Hepatocyte (in vitro differentiated cells): ENCODE data around the gene FBN3. TPM values are rescaled to one million over a fixed set of nuclear protein-coding genes. Genes with fewer than 3 reads are reported as not detected.

Source experiments
- DNase-seq: peaks from one replicate; pipeline ENCODE4 v3.0.0-alpha.2; 2016; ENCODE audit warnings: low spot score
- H2AFZ ChIP-seq: fragments of 200-600 bp; sonication (generic); 2 replicates; pipeline ENCODE4 v1.6.0; 2016; ENCODE audit warnings: antibody characterized with exemption, mild to moderate bottlenecking
- H3K27ac ChIP-seq: fragments of 200-600 bp; sonication (generic); 2 replicates; pipeline ENCODE4 v1.5.1; 2016; ENCODE audit warnings: mild to moderate bottlenecking
- H3K27me3 ChIP-seq: fragments of 200-600 bp; sonication (generic); 2 replicates; pipeline ENCODE4 v1.6.1; 2016
- H3K36me3 ChIP-seq: fragments of 200-600 bp; sonication (generic); replicated peaks from 2 replicates; pipeline ENCODE4 v1.5.1; 2016; ENCODE audit warnings: low read depth; ENCODE audit not compliant: insufficient read depth
- H3K4me1 ChIP-seq: fragments of 200-600 bp; sonication (generic); 2 replicates; pipeline ENCODE4 v1.5.1; 2016; ENCODE audit warnings: mild to moderate bottlenecking, moderate library complexity; ENCODE audit not compliant: insufficient read depth
- H3K4me2 ChIP-seq: fragments of 200-600 bp; sonication (generic); 2 replicates; pipeline ENCODE4 v1.6.0; 2016
- H3K4me3 ChIP-seq: fragments of 200-600 bp; sonication (generic); 2 replicates; pipeline ENCODE4 v1.5.1; 2016; ENCODE audit warnings: mild to moderate bottlenecking
- H3K79me2 ChIP-seq: fragments of 200-600 bp; sonication (generic); 2 replicates; pipeline ENCODE4 v1.6.0; 2017; ENCODE audit warnings: mild to moderate bottlenecking
- H3K9me2 ChIP-seq: fragments of 200-600 bp; sonication (generic); replicated peaks from 2 replicates; pipeline ENCODE4 v1.6.0; 2017; ENCODE audit warnings: mild to moderate bottlenecking; ENCODE audit not compliant: insufficient read depth
- H3K9me3 ChIP-seq: fragments of 200-600 bp; sonication (generic); 2 replicates; pipeline ENCODE4 v1.5.1; 2016; ENCODE audit warnings: low read depth, mild to moderate bottlenecking
- H4K20me1 ChIP-seq: fragments of 200-600 bp; sonication (generic); 2 replicates; pipeline ENCODE4 v1.6.0; 2016; ENCODE audit warnings: mild to moderate bottlenecking; ENCODE audit not compliant: insufficient read depth, poor library complexity, severe bottlenecking
- EZH2 ChIP-seq: fragments of 200-600 bp; sonication (generic); IDR thresholded peaks from 2 replicates; pipeline ENCODE4 v1.6.1; 2016; ENCODE audit warnings: antibody characterized with exemption, mild to moderate bottlenecking, borderline replicate concordance
- EZH2phosphoT487 ChIP-seq: fragments of 200-600 bp; sonication (generic); IDR thresholded peaks from one replicate; pipeline ENCODE4 v1.6.1; 2018; ENCODE audit warnings: antibody characterized with exemption, mild to moderate bottlenecking, low read depth, moderate library complexity; ENCODE audit not compliant: unreplicated experiment, severe bottlenecking
- WGBS: methylation state at CpG from one replicate; pipeline ENCODE4 v1.1.6; 2016; ENCODE audit warnings: low lambda C conversion rate; ENCODE audit errors: missing lambda C conversion rate; 5-methylcytosine and 5-hydroxymethylcytosine counted together
- polyA plus RNA-seq: library from polyadenylated mRNA; unstranded; fragments of >200 nt; fragmentation: Nextera tagmentation; extraction: Ambion mirVana; gene quantifications from 2 replicates; pipeline ENCODE4 v1.2.1, GENCODE V29; 2016
- total RNA-seq: library from RNA; depleted of rRNA; stranded (reverse); fragments of >200 nt; gene quantifications from 2 replicates; pipeline ENCODE4 v1.2.3, GENCODE V29; 2014
- TF ChIP-seq, protein P1 (sequence below): fragments of 200-600 bp; sonication (generic); IDR thresholded peaks from 2 replicates; pipeline ENCODE4 v1.5.1; 2016; ENCODE audit warnings: antibody characterized with exemption, mild to moderate bottlenecking; ENCODE audit not compliant: poor library complexity

FBN3 gene
- total and polyA plus RNA-seq, 2 experiments from 2014 or later = 7.5 to 11.5 TPM

DNA sequence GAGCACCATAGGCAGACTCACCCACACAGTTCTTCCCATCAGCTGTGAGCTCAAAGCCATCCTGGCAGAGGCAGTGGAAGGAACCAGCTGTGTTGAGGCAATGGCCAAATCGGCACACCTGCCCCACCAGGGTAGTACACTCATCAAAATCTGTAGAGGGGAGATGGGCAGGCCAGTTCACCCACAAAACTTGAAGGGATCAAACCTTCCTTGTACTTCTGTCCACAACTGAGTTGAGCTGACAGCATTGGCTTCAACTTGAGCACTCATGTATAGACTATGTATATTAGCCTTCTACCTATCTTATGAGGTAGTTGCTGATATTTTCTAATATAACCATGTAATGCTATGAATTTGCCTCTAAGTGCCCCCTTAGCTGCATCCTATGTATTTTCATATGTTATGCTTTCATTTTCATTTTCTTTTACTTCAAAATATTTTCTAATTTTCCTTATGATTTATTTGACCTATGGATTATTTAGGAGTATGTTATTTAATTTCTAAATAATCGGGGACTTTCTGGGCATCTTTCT lies 54.0 kb downstream of the FBN3 start:
- Histone ChIP-seq H3K27me3 (no peaks in the 10 kb centered on the region), H4K20me1 (no peaks in the 10 kb centered on the region), H3K4me2 (no peak overlapping the region), H3K9me3 (peaks cover 11% of the 10 kb centered on the region), H3K4me1 (no peaks in the 10 kb centered on the region), H3K27ac (no peak overlapping the region), H2AFZ (no peak overlapping the region), H3K9me2 (no peaks in the 10 kb centered on the region), H3K4me3 (no peak overlapping the region), H3K79me2 (no peaks in the 10 kb centered on the region), H3K36me3 (no peaks in the 10 kb centered on the region)
- WGBS = 90% methylated on average over 2 of the region's 2 CpGs
- TF ChIP-seq, protein P1, sequence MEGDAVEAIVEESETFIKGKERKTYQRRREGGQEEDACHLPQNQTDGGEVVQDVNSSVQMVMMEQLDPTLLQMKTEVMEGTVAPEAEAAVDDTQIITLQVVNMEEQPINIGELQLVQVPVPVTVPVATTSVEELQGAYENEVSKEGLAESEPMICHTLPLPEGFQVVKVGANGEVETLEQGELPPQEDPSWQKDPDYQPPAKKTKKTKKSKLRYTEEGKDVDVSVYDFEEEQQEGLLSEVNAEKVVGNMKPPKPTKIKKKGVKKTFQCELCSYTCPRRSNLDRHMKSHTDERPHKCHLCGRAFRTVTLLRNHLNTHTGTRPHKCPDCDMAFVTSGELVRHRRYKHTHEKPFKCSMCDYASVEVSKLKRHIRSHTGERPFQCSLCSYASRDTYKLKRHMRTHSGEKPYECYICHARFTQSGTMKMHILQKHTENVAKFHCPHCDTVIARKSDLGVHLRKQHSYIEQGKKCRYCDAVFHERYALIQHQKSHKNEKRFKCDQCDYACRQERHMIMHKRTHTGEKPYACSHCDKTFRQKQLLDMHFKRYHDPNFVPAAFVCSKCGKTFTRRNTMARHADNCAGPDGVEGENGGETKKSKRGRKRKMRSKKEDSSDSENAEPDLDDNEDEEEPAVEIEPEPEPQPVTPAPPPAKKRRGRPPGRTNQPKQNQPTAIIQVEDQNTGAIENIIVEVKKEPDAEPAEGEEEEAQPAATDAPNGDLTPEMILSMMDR = no peak
- TF ChIP-seq EZH2phosphoT487 = no peak
- TF ChIP-seq EZH2 = no peak
- DNase-seq = no peak

GRCh38 chr19:8094336-8094735 lies 55.1 kb downstream of the FBN3 start:
- TF ChIP-seq, protein P1 = no peak
- TF ChIP-seq EZH2 = no peak
- no peak for TF ChIP-seq EZH2phosphoT487
- DNase-seq = no peak
- Histone ChIP-seq H3K36me3 (no peaks in the 10 kb centered on the region), H3K4me1 (no peaks in the 10 kb centered on the region), H3K9me2 (no peaks in the 10 kb centered on the region), H3K4me3 (no peak overlapping the region), H4K20me1 (no peaks in the 10 kb centered on the region), H3K9me3 (peaks cover 11% of the 10 kb centered on the region), H3K27me3 (no peaks in the 10 kb centered on the region), H3K27ac (no peak overlapping the region), H3K4me2 (no peak overlapping the region), H2AFZ (no peak overlapping the region), H3K79me2 (no peaks in the 10 kb centered on the region)
- WGBS = 93% methylated on average over 6 of the region's 6 CpGs

- Histone ChIP-seq H3K4me3 (no peak overlapping the region), H3K9me3 (peaks cover 11% of the 10 kb centered on the region)
- TF ChIP-seq, protein P1 = no peak
- TF ChIP-seq EZH2phosphoT487 (no peak), EZH2 (no peak)
Measured at GRCh38 chr19:8093740-8094139, 55.7 kb downstream of the FBN3 start.

More at GRCh38 chr19:8093740-8094139, 55.7 kb downstream of the FBN3 start:
- no peak overlapping the region for H3K4me2 ChIP-seq
- H3K9me2 ChIP-seq = no peaks in the 10 kb centered on the region
- no peaks in the 10 kb centered on the region for H3K36me3 ChIP-seq
- no peak overlapping the region for H2AFZ ChIP-seq
- H3K27me3 ChIP-seq = no peaks in the 10 kb centered on the region
- H3K27ac ChIP-seq = no peak overlapping the region
- no peaks in the 10 kb centered on the region for H3K4me1 ChIP-seq
- no peak for DNase-seq
- no peaks in the 10 kb centered on the region for H3K79me2 ChIP-seq
- H4K20me1 ChIP-seq = no peaks in the 10 kb centered on the region
- WGBS = 98% methylated on average over 2 of the region's 2 CpGs
